ENCODE measurements around the gene ELMO3. TPM values are rescaled to one million over a fixed set of nuclear protein-coding genes. Genes with fewer than 3 reads are reported as not detected.

Gene ELMO3
- total RNA-seq, 6 donors from 2014 or later, result 17.4 to 26.2 (median 24.4) TPM

DNA sequence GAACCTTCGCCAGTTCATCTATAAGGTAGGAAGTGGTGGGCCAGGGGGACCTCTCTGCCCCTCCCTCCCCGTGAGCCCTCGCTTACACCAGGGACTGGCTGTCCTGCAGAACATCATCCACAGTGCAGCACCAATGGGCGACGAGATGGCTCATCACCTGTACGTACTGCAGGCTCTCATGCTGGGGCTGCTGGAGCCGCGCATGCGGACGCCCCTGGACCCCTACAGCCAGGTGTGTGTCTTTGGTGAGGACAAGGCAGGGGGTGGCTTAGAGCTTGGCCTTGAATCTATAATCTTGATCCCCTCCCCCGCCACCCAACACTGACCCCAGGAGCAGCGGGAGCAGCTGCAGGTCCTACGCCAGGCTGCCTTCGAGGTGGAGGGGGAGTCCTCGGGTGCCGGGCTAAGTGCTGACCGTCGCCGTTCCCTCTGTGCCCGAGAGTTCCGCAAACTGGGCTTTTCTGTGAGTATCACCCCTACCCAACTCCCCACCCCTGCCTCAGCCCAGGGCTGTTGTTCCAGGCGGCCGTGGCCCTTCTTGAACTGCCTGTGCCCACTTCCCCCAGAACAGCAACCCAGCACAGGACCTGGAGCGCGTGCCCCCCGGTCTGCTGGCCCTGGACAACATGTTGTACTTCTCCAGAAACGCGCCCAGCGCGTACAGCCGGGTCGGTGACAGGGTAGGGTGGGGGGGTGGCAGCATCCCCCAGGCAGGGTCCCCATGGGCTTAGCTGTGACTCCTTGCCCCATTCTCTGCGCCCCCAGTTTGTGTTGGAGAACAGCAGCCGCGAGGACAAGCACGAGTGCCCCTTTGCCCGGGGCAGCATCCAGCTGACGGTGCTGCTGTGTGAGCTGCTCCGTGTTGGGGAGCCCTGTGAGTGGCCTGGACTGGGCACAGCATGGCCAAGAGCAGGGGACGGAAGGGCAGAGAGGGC is 2.7 kb downstream of the ELMO3 start:
- no peaks in the 10 kb centered on the region for H3K9me3 ChIP-seq
- no peak for ATAC-seq (ENCODE audit: low FRiP score in 2 of 2)
- H3K27me3 ChIP-seq, result no peaks in the 10 kb centered on the region
- WGBS, 2 donors, result 93 to 95% methylated on average over 11 to 35 of the region's 40 CpGs
- peaks cover 17 to 84% (median 70%) of the 10 kb centered on the region in 4 donors for H3K36me3 ChIP-seq
- TF ChIP-seq EP300 (IDR thresholded peaks at IDR 0.05), result no peak
- TF ChIP-seq, protein P1, sequence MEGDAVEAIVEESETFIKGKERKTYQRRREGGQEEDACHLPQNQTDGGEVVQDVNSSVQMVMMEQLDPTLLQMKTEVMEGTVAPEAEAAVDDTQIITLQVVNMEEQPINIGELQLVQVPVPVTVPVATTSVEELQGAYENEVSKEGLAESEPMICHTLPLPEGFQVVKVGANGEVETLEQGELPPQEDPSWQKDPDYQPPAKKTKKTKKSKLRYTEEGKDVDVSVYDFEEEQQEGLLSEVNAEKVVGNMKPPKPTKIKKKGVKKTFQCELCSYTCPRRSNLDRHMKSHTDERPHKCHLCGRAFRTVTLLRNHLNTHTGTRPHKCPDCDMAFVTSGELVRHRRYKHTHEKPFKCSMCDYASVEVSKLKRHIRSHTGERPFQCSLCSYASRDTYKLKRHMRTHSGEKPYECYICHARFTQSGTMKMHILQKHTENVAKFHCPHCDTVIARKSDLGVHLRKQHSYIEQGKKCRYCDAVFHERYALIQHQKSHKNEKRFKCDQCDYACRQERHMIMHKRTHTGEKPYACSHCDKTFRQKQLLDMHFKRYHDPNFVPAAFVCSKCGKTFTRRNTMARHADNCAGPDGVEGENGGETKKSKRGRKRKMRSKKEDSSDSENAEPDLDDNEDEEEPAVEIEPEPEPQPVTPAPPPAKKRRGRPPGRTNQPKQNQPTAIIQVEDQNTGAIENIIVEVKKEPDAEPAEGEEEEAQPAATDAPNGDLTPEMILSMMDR (IDR thresholded peaks at IDR 0.05), result no peak
- no peak overlapping the region for H3K27ac ChIP-seq
- no peak overlapping the region for H3K4me3 ChIP-seq
- H3K4me1 ChIP-seq, result peaks cover 12 to 32% (median 15%) of the 10 kb centered on the region in 4 donors
- peak in 1 of 2 donors; percentile 73 for DNase-seq

DNA sequence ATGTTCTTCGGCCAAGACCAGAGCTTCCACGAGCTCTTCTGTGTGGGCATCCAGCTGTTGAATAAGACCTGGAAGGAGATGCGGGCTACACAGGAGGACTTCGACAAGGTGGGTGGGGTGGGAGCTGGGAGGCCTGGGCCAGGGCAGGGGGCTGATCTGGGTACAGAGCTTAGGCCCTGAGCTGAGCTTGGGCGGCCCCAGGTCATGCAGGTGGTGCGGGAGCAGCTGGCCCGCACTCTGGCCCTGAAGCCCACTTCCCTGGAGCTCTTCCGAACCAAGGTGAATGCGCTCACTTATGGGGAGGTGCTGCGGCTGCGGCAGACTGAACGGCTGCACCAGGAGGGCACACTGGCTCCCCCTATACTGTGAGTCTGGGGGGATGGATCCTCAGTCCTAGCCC is 3.5 kb downstream of the ELMO3 start:
- no peak overlapping the region for H3K27ac ChIP-seq
- WGBS, 2 donors, result 94 to 100% methylated on average over 5 to 12 of the region's 12 CpGs
- H3K4me1 ChIP-seq, result peaks cover 15 to 32% (median 19%) of the 10 kb centered on the region in 4 donors
- H3K4me3 ChIP-seq, result no peak overlapping the region
- no peaks in the 10 kb centered on the region for H3K9me3 ChIP-seq
- DNase-seq (no peak), ATAC-seq (ENCODE audit: low FRiP score in 2 of 2) (no peak)
- H3K36me3 ChIP-seq, result peaks cover 17 to 79% (median 62%) of the 10 kb centered on the region in 4 donors
- TF ChIP-seq EP300 (IDR thresholded peaks at IDR 0.05) (no peak), POLR2AphosphoS5 (IDR thresholded peaks at IDR 0.05) (no peak), POLR2A (IDR thresholded peaks at IDR 0.05) (no peak)
- TF ChIP-seq, protein P1 (IDR thresholded peaks at IDR 0.05), result no peak
- no peaks in the 10 kb centered on the region for H3K27me3 ChIP-seq

DNA sequence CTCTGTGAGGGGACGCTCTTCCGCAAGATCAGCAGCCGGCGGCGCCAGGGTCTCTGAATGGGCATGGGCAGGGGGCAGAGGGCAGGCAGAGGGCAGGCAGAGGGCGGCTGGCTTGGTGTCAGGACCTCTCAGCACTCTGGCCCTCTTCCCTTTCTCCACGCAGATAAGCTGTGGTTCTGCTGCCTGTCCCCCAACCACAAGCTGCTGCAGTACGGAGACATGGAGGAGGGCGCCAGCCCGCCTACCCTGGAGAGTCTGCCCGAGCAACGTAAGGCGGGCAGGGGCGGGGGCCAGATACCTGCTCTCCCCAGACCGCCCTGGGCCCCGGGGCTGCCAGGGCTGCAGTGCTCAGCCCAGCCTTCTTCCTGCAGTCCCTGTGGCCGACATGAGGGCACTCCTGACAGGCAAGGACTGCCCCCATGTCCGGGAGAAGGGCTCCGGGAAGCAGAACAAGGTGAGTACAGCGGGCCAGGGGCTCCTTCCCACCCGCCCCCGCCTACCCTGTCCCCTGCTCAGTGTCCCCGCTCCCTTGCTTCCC is 4.1 kb downstream of the ELMO3 start:
- peaks cover 11 to 26% (median 18%) of the 10 kb centered on the region in 4 donors for H3K4me1 ChIP-seq
- no peak overlapping the region for H3K4me3 ChIP-seq
- H3K9me3 ChIP-seq, result no peaks in the 10 kb centered on the region
- no peaks in the 10 kb centered on the region for H3K27me3 ChIP-seq
- H3K27ac ChIP-seq, result no peak overlapping the region
- ATAC-seq (ENCODE audit: low FRiP score in 2 of 2), result no peak
- TF ChIP-seq, protein P1 (IDR thresholded peaks at IDR 0.05), result no peak
- TF ChIP-seq EP300 (IDR thresholded peaks at IDR 0.05) (no peak), POLR2A (IDR thresholded peaks at IDR 0.05) (no peak), POLR2AphosphoS5 (IDR thresholded peaks at IDR 0.05) (no peak)
- peaks cover 17 to 77% (median 56%) of the 10 kb centered on the region in 4 donors for H3K36me3 ChIP-seq
- 89 to 93% methylated on average over 14 to 21 of the region's 23 CpGs for WGBS, 2 donors
- DNase-seq, result peak in 1 of 2 donors; percentile 69

DNA sequence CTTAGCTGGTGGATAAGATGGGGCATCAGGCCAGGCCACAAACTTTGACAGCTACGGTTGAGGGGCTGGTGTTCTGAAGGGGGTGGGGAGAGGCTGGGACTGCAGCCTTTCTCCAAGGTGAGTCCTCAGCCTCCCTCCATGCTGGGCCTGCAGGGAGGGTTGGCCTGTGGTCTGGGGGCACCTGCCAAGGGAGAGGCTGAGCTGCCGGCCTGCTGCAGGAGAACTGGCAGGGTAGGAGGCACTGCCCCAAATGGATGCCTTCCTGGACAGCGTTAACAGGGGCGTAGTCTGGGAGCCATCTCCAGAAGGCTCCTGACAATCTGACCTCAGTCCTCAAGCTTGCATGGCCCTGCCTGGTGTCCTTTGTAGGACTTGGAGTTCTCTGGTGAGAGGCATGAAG is 5.1 kb downstream of the ELMO3 start:
- no peak overlapping the region for H3K27ac ChIP-seq

More for the DNA sequence above, 5.1 kb downstream of the ELMO3 start:
- H3K9me3 ChIP-seq, result no peaks in the 10 kb centered on the region
- H3K4me3 ChIP-seq, result no peak overlapping the region
- 57% methylated on average over 1 of the region's 4 CpGs; no CpG with 5 or more reads in 1 of the 2 donors for WGBS, 2 donors
- TF ChIP-seq POLR2A (IDR thresholded peaks at IDR 0.05), result no peak
- TF ChIP-seq EP300 (IDR thresholded peaks at IDR 0.05), result no peak
- TF ChIP-seq, protein P1 (IDR thresholded peaks at IDR 0.05), result no peak
- no peak for TF ChIP-seq POLR2AphosphoS5 (IDR thresholded peaks at IDR 0.05)
- H3K36me3 ChIP-seq, result peaks cover 17 to 69% (median 48%) of the 10 kb centered on the region in 4 donors
- H3K4me1 ChIP-seq, result peaks cover 3 to 16% (median 9%) of the 10 kb centered on the region in 4 donors
- H3K27me3 ChIP-seq, result no peaks in the 10 kb centered on the region
- DNase-seq (no peak), ATAC-seq (ENCODE audit: low FRiP score in 2 of 2) (no peak)

Measured in upper lobe of left lung (tissue), 6 donors.